GM19043 (cell line): Measurements from ENCODE around the gene NEK10.

Experiments used
- ATAC-seq: cut with Tn5 transposase; IDR thresholded peaks from one replicate; pipeline ENCODE4 v1.9.1; 2021; ENCODE audit warnings: low read depth; ENCODE audit not compliant: unreplicated experiment

Gene NEK10

GRCh38 chr3:27254896-27255295 is 114.3 kb downstream of the NEK10 start:
- ATAC-seq, result no peak

GRCh38 chr3:27253831-27254230 is 115.4 kb downstream of the NEK10 start:
- peak; percentile 90 for ATAC-seq

- ATAC-seq, result no peak
Measured at GRCh38 chr3:27253391-27253790, 115.8 kb downstream of the NEK10 start.

- ATAC-seq, result no peak
Measured at GRCh38 chr3:27252646-27253045, 116.5 kb downstream of the NEK10 start.

- ATAC-seq, result no peak
Measured at GRCh38 chr3:27244374-27244773, 124.8 kb downstream of the NEK10 start.

GRCh38 chr3:27239951-27240350 is 129.2 kb downstream of the NEK10 start:
- no peak for ATAC-seq

GRCh38 chr3:27228805-27229204 is 140.4 kb downstream of the NEK10 start:
- ATAC-seq, result no peak

GRCh38 chr3:27224197-27224596 is 145.0 kb downstream of the NEK10 start:
- no peak for ATAC-seq

GRCh38 chr3:27221264-27221932 is 147.8 kb downstream of the NEK10 start:
- ATAC-seq, result no peak

- no peak for ATAC-seq
Measured at GRCh38 chr3:27220166-27220565, 149.0 kb downstream of the NEK10 start.

- no peak for ATAC-seq
Measured at GRCh38 chr3:27219127-27219845, 149.9 kb downstream of the NEK10 start.

- ATAC-seq, result no peak
Measured at GRCh38 chr3:27216955-27217552, 152.1 kb downstream of the NEK10 start.

- ATAC-seq, result no peak
Measured at GRCh38 chr3:27216295-27216855, 152.8 kb downstream of the NEK10 start.

GRCh38 chr3:27213450-27213849 is 155.7 kb downstream of the NEK10 start:
- no peak for ATAC-seq

GRCh38 chr3:27209617-27210264 is 159.4 kb downstream of the NEK10 start:
- no peak for ATAC-seq

- no peak for ATAC-seq
Measured at GRCh38 chr3:27208961-27209616, 160.1 kb downstream of the NEK10 start.

GRCh38 chr3:27202959-27203358 is 166.2 kb downstream of the NEK10 start:
- no peak for ATAC-seq

- no peak for ATAC-seq
Measured at GRCh38 chr3:27201492-27201891, 167.7 kb downstream of the NEK10 start.

- ATAC-seq, result no peak
Measured at GRCh38 chr3:27200721-27201489, 168.3 kb downstream of the NEK10 start.
